Smooth muscle cell (in vitro differentiated cells): ENCODE measurements around the gene BTLA. TPM values are rescaled to one million over a fixed set of nuclear protein-coding genes. Genes with fewer than 3 reads are reported as not detected.

Experiments
- DNase-seq: peaks from one replicate; lab custom pipeline; 2025; ENCODE audit not compliant: unreplicated experiment; lab: John Stamatoyannopoulos, UW
- H2AFZ ChIP-seq: fragments of 200-600 bp; sonication (generic); 2 replicates; pipeline ENCODE4 v1.6.0; 2016; ENCODE audit warnings: antibody characterized with exemption, low read depth, mild to moderate bottlenecking
- H3F3A ChIP-seq: fragments of 200-600 bp; sonication (generic); 2 replicates; pipeline ENCODE4 v1.6.0; 2017; ENCODE audit warnings: antibody characterized with exemption, low read depth
- H3K27ac ChIP-seq: fragments of 200-600 bp; sonication (generic); 2 replicates; pipeline ENCODE4 v1.5.1; 2016; ENCODE audit warnings: low read depth, mild to moderate bottlenecking
- H3K27me3 ChIP-seq: fragments of 200-600 bp; sonication (generic); 2 replicates; pipeline ENCODE4 v1.6.1; 2016; ENCODE audit warnings: low read depth, mild to moderate bottlenecking
- H3K36me3 ChIP-seq: fragments of 200-600 bp; sonication (generic); 2 replicates; pipeline ENCODE4 v1.5.1; 2016; ENCODE audit warnings: low read depth
- H3K4me1 ChIP-seq: fragments of 200-600 bp; sonication (generic); 2 replicates; pipeline ENCODE4 v1.5.1; 2016; ENCODE audit warnings: low read depth
- H3K4me2 ChIP-seq: fragments of 200-600 bp; sonication (generic); 2 replicates; pipeline ENCODE4 v1.6.0; 2016; ENCODE audit warnings: mild to moderate bottlenecking
- H3K4me3 ChIP-seq: fragments of 200-600 bp; sonication (generic); 2 replicates; pipeline ENCODE4 v1.5.1; 2016; ENCODE audit warnings: mild to moderate bottlenecking
- H3K79me2 ChIP-seq: fragments of 200-600 bp; sonication (generic); 2 replicates; pipeline ENCODE4 v1.6.0; 2016; ENCODE audit warnings: low read depth, mild to moderate bottlenecking
- H3K9ac ChIP-seq: fragments of 200-600 bp; sonication (generic); 2 replicates; pipeline ENCODE4 v1.6.0; 2016; ENCODE audit warnings: low read depth
- H3K9me3 ChIP-seq: fragments of 200-600 bp; sonication (generic); replicated peaks from 2 replicates; pipeline ENCODE4 v1.5.1; 2016; ENCODE audit warnings: low read depth
- H4K20me1 ChIP-seq: fragments of 200-600 bp; sonication (generic); 2 replicates; pipeline ENCODE4 v1.6.0; 2016; ENCODE audit warnings: low read depth
- CTCF ChIP-seq: fragments of 200-600 bp; sonication (generic); IDR thresholded peaks from 2 replicates; pipeline ENCODE4 v1.5.1; 2017; ENCODE audit warnings: borderline replicate concordance, mild to moderate bottlenecking, antibody characterized with exemption; ENCODE audit not compliant: insufficient read depth, poor library complexity, severe bottlenecking
- WGBS: methylation state at CpG from one replicate; pipeline ENCODE4 v1.1.7; 2016; ENCODE audit warnings: low lambda C conversion rate; 5-methylcytosine and 5-hydroxymethylcytosine counted together
- polyA plus RNA-seq: library from polyadenylated mRNA; unstranded; fragments of >200 nt; fragmentation: Nextera tagmentation; extraction: Ambion mirVana; gene quantifications from 2 replicates; pipeline ENCODE4 v1.2.1, GENCODE V29; 2016
- total RNA-seq: library from RNA; depleted of rRNA; stranded (reverse); fragments of >200 nt; gene quantifications from 2 replicates; pipeline ENCODE4 v1.2.3, GENCODE V29; 2014

BTLA gene
- total and polyA plus RNA-seq, 2 experiments from 2014 or later: not detected

- H3K4me2 ChIP-seq: no peak overlapping the region
- TF ChIP-seq CTCF: no peak
- H3F3A ChIP-seq: no peaks in the 10 kb centered on the region
- H3K4me3 ChIP-seq: no peak overlapping the region
- H3K36me3 ChIP-seq: no peaks in the 10 kb centered on the region
- H3K4me1 ChIP-seq: peaks cover 5% of the 10 kb centered on the region
- no peak for DNase-seq
- WGBS: 85% methylated on average over 2 of the region's 2 CpGs
- H4K20me1 ChIP-seq: no peaks in the 10 kb centered on the region
- H3K9ac ChIP-seq: no peak overlapping the region
- H2AFZ ChIP-seq: no peak overlapping the region
- no peaks in the 10 kb centered on the region for H3K9me3 ChIP-seq
- no peaks in the 10 kb centered on the region for H3K27me3 ChIP-seq
- H3K27ac ChIP-seq: no peak overlapping the region
- no peaks in the 10 kb centered on the region for H3K79me2 ChIP-seq
Measured at GRCh38 chr3:112445839-112446238, 53.4 kb downstream of the BTLA start.

DNA sequence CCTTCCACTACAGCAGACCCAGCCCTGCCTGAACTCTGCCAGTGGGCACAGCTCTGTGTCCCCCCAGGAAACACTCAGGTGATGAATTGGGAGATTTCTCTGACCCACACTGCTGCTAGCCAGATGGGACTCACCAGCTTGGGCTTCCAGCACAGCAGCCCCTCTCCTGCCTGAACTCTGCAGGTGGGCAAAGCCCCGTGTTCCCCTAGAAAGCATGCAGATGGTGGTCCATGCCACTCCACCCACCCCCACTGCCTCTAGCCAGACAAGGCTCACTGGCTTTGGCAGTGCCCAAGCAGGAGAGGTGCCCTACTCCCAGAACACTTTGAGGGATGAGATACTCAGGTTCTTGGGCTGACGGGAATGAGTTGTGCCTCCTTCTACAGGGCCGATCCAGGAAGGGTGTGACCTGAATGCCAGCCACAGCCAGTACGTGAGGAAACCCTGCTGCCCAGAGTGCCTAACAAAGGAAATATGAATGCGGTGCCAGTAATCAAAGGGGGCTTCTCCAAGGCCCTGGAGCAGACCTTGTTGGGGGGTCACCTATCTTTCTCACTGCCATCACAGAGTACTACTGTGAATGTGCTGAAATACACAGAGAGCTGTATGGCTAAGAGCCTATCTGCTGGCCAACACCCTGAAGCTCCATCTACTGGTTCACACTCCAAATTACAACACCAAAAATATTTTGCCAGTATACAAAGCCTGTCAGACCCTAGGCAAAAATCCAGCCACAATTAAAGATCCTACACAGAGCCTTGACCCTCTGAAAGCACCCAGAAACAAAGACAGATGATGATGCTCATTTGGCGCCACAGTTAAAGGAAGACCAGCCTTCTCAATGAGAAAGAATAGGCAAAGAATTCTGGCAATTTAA, 61.9 kb downstream of the BTLA start:
- H3K4me1 ChIP-seq: no peaks in the 10 kb centered on the region
- WGBS: 97% methylated on average over 6 of the region's 6 CpGs
- no peaks in the 10 kb centered on the region for H3K79me2 ChIP-seq
- H3F3A ChIP-seq: no peaks in the 10 kb centered on the region
- no peaks in the 10 kb centered on the region for H3K36me3 ChIP-seq
- no peak overlapping the region for H3K4me3 ChIP-seq
- H4K20me1 ChIP-seq: no peaks in the 10 kb centered on the region
- no peak overlapping the region for H3K4me2 ChIP-seq
- TF ChIP-seq CTCF: peak; percentile 15
- DNase-seq: no peak
- no peak overlapping the region for H3K27ac ChIP-seq
- H3K9ac ChIP-seq: no peak overlapping the region
- no peaks in the 10 kb centered on the region for H3K9me3 ChIP-seq
- no peak overlapping the region for H2AFZ ChIP-seq
- no peaks in the 10 kb centered on the region for H3K27me3 ChIP-seq

DNA sequence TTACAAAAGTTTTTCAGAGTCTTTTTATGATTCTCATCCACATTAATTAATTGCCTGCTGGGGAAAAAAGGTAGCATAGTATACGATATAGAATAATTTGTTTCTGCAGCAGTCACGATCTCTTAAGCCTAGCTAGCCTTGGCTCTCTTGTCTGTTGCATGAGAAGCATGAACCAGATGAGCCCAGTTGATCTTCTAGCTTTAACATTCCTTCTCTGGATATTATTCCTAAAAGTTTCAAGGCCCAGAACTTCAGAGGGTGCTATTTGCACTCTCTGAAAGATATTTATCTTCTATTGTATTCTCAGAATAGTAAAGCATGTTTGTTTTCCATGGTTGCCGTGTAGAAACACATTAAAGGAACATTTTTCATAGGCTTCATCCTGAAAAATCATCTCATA, 69.3 kb downstream of the BTLA start:
- H3K4me1 ChIP-seq: no peaks in the 10 kb centered on the region
- no peak overlapping the region for H3K27ac ChIP-seq
- no peak for TF ChIP-seq CTCF
- no peaks in the 10 kb centered on the region for H3K27me3 ChIP-seq
- no peaks in the 10 kb centered on the region for H4K20me1 ChIP-seq
- H3K36me3 ChIP-seq: no peaks in the 10 kb centered on the region
- 75% methylated on average over 3 of the region's 3 CpGs for WGBS
- no peak overlapping the region for H2AFZ ChIP-seq
- H3K4me3 ChIP-seq: no peak overlapping the region
- no peaks in the 10 kb centered on the region for H3K79me2 ChIP-seq
- H3F3A ChIP-seq: no peaks in the 10 kb centered on the region
- no peak overlapping the region for H3K4me2 ChIP-seq
- DNase-seq: no peak
- H3K9me3 ChIP-seq: no peaks in the 10 kb centered on the region
- H3K9ac ChIP-seq: no peak overlapping the region

DNA sequence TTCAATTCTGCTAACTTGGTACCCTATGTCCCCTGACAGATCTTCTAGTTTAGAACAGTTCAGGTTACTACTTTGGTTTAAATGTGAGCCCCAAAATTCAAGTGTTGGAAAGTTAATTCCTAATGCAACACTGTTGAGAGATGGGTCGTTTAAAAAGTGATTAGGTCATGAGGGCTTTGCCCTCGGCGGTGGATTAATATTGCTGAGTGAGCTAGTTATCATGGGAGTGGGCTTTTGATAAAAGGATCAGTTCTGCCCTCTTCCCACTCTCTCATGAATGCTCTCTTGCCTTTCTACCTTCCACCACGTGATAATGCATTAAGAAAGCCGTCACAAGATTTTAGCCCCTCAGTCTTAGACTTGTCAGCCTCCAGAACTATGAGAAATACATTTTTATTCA, 72.1 kb downstream of the BTLA start:
- no peak for TF ChIP-seq CTCF
- no peaks in the 10 kb centered on the region for H3K4me1 ChIP-seq
- H4K20me1 ChIP-seq: no peaks in the 10 kb centered on the region
- WGBS: 89% methylated on average over 5 of the region's 5 CpGs
- no peaks in the 10 kb centered on the region for H3K9me3 ChIP-seq
- H3F3A ChIP-seq: no peaks in the 10 kb centered on the region
- DNase-seq: no peak
- no peak overlapping the region for H3K9ac ChIP-seq
- no peaks in the 10 kb centered on the region for H3K27me3 ChIP-seq
- H3K36me3 ChIP-seq: no peaks in the 10 kb centered on the region
- no peak overlapping the region for H2AFZ ChIP-seq
- H3K27ac ChIP-seq: no peak overlapping the region
- H3K4me3 ChIP-seq: no peak overlapping the region
- no peaks in the 10 kb centered on the region for H3K79me2 ChIP-seq
- no peak overlapping the region for H3K4me2 ChIP-seq
